Upper lobe of left lung (tissue), 4 donors: ENCODE results near the gene OR7E24.

ENCODE experiments used
- CTCF ChIP-seq, 6 experiments: fragments of 450-650 bp in 4 of 6; fragments of 200-600 bp in 2 of 6; sonication (generic) in 2 of 6; IDR thresholded peaks; one replicate each; pipeline ENCODE4 v1.5.1; 2016 to 2019; ENCODE audit warnings: antibody characterized with exemption in 6 of 6
- EP300 ChIP-seq, 4 donors: sonication (generic); formaldehyde crosslinking; IDR thresholded peaks; one replicate each; pipeline ENCODE4 v1.5.1; 2017; ENCODE audit warnings: antibody characterized with exemption in 4 of 4, control low read depth in 2 of 4
- POLR2A ChIP-seq, 4 donors: fragments of 450-650 bp; IDR thresholded peaks; one replicate each; pipeline ENCODE4 v1.5.1; 2016 to 2017; ENCODE audit warnings: antibody characterized with exemption in 4 of 4, mild to moderate bottlenecking in 2 of 4
- POLR2AphosphoS5 ChIP-seq, 2 donors: sonication (generic); formaldehyde crosslinking; IDR thresholded peaks; one replicate each; pipeline ENCODE4 v1.5.1; 2017; ENCODE audit warnings: antibody characterized with exemption in 2 of 2

- TF ChIP-seq EP300 (IDR thresholded peaks at IDR 0.05) (no peak), POLR2AphosphoS5 (IDR thresholded peaks at IDR 0.05) (no peak), POLR2A (IDR thresholded peaks at IDR 0.05) (no peak), CTCF (IDR thresholded peaks at IDR 0.05) (no peak)
Measured at GRCh38 chr19:9289231-9289884, 38.6 kb downstream of the OR7E24 start.
